NCI-H748 treated with DMSO at 0.1 percent for 48 hours (cell line): ENCODE measurements around the gene PARVB.
"Not testable (repeated sequence)": the region's sequence is repeated elsewhere in the genome, so short reads cannot be mapped to it uniquely, and the experiment has no call there.

Experiments
- DNase-seq: peaks from one replicate; lab custom pipeline; 2025; lab: John Stamatoyannopoulos, UW

PARVB gene

GRCh38 chr22:44110656-44111055 is 86.6 kb downstream of the PARVB start:
- DNase-seq, result not testable (repeated sequence)

- no peak for DNase-seq
Measured at GRCh38 chr22:44111562-44112155, 87.6 kb downstream of the PARVB start.

- DNase-seq, result no peak
Measured at GRCh38 chr22:44112191-44112590, 88.1 kb downstream of the PARVB start.

GRCh38 chr22:44116331-44116730 is 92.2 kb downstream of the PARVB start:
- no peak for DNase-seq

GRCh38 chr22:44116755-44117684 is 92.9 kb downstream of the PARVB start:
- DNase-seq, result no peak

GRCh38 chr22:44117746-44118145 is 93.6 kb downstream of the PARVB start:
- no peak for DNase-seq

GRCh38 chr22:44118645-44119315 is 94.7 kb downstream of the PARVB start:
- no peak for DNase-seq

GRCh38 chr22:44119669-44120313 is 95.7 kb downstream of the PARVB start:
- DNase-seq, result no peak

- no peak for DNase-seq
Measured at GRCh38 chr22:44120314-44120704, 96.2 kb downstream of the PARVB start.

- no peak for DNase-seq
Measured at GRCh38 chr22:44125421-44125820, 101.3 kb downstream of the PARVB start.

GRCh38 chr22:44126807-44127206 is 102.7 kb downstream of the PARVB start:
- no peak for DNase-seq

- DNase-seq, result no peak
Measured at GRCh38 chr22:44127356-44127755, 103.3 kb downstream of the PARVB start.

GRCh38 chr22:44128958-44129618 is 105.0 kb downstream of the PARVB start:
- DNase-seq, result no peak

- DNase-seq, result no peak
Measured at GRCh38 chr22:44129619-44129976, 105.5 kb downstream of the PARVB start.

GRCh38 chr22:44130076-44130711 is 106.1 kb downstream of the PARVB start:
- peak; percentile 37 for DNase-seq

- no peak for DNase-seq
Measured at GRCh38 chr22:44131412-44131811, 107.3 kb downstream of the PARVB start.

- no peak for DNase-seq
Measured at GRCh38 chr22:44131989-44132685, 108.0 kb downstream of the PARVB start.

GRCh38 chr22:44132724-44133123 is 108.6 kb downstream of the PARVB start:
- DNase-seq, result no peak

- no peak for DNase-seq
Measured at GRCh38 chr22:44133161-44133560, 109.1 kb downstream of the PARVB start.

GRCh38 chr22:44133901-44134571 is 109.9 kb downstream of the PARVB start:
- no peak for DNase-seq
